ENCODE results near the gene EVA1A. TPM values are rescaled to one million over a fixed set of nuclear protein-coding genes. Genes with fewer than 3 reads are reported as not detected.
A peak's percentile ranks its signal among the peaks of the same experiment; 100 is the strongest.
"Not testable (repeated sequence)": the region's sequence is repeated elsewhere in the genome, so short reads cannot be mapped to it uniquely, and the experiment has no call there.

Gene EVA1A
- total RNA-seq, 1 experiment from 2014 or later: not detected

DNA sequence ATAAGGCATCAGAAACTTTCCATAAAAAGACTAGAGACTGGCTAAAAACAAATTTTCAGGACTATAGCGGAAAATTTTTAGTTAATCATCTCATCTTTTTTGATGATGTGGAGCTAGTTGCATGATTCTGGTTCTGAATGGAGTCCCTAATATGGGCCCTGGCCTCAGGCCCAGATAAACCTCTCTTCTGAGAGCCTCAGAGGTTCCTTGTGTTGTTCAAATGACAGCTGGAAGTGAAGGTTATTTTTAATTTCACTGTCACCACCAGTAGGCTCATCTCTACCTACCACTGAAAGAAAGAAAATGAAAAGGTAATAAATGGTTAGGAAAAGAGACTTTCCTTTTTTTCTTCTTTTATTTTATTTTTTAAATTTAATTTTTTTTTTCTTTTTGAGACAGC, 75.9 kb downstream of the EVA1A start:
- DNase-seq: no peak
- TF ChIP-seq, protein P1, sequence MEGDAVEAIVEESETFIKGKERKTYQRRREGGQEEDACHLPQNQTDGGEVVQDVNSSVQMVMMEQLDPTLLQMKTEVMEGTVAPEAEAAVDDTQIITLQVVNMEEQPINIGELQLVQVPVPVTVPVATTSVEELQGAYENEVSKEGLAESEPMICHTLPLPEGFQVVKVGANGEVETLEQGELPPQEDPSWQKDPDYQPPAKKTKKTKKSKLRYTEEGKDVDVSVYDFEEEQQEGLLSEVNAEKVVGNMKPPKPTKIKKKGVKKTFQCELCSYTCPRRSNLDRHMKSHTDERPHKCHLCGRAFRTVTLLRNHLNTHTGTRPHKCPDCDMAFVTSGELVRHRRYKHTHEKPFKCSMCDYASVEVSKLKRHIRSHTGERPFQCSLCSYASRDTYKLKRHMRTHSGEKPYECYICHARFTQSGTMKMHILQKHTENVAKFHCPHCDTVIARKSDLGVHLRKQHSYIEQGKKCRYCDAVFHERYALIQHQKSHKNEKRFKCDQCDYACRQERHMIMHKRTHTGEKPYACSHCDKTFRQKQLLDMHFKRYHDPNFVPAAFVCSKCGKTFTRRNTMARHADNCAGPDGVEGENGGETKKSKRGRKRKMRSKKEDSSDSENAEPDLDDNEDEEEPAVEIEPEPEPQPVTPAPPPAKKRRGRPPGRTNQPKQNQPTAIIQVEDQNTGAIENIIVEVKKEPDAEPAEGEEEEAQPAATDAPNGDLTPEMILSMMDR (IDR thresholded peaks at IDR 0.05; ENCODE audit: unreplicated experiment): no peak
- no peaks in the 10 kb centered on the region for H3K36me3 Mint-ChIP-seq (ENCODE audit: insufficient read depth, unreplicated experiment)
- no peaks in the 10 kb centered on the region for H3K4me1 Mint-ChIP-seq (ENCODE audit: low read depth, unreplicated experiment)
- no peak overlapping the region for H3K27ac Mint-ChIP-seq (ENCODE audit: unreplicated experiment)
- intact Hi-C loops (cut with micrococcal nuclease; ENCODE audit: unreplicated experiment): no loop called here
- CTCF ChIA-PET: no interaction called here
- H3K9me3 Mint-ChIP-seq (ENCODE audit: low read depth, unreplicated experiment): peaks cover 3% of the 10 kb centered on the region
- no TSS peak for BruUV-seq (replicated peaks)
- H3K4me3 Mint-ChIP-seq (ENCODE audit: low read depth, unreplicated experiment): no peak overlapping the region
- peaks cover 35% of the 10 kb centered on the region for H3K27me3 Mint-ChIP-seq (ENCODE audit: unreplicated experiment)

DNA sequence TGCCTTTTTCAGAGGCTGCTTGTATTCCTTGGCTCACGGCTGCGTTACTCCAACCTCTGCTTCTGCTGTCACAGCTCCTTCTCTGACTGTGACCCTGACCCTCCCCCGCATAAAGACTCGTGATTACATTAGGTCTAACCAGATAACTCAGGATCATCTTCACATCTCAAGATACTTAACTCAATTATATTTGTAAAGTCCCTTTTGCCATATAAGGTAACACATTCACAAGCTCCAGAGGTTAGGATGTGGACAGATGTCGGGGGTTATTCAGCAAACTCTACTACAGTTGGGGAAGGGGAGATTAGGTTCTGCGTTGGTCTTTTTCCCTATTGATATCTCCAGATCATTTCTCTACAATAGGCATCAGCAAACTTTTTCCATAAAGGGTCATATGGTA, 76.9 kb downstream of the EVA1A start:
- H3K4me3 Mint-ChIP-seq (ENCODE audit: low read depth, unreplicated experiment): no peak overlapping the region
- H3K9me3 Mint-ChIP-seq (ENCODE audit: low read depth, unreplicated experiment): peaks cover 3% of the 10 kb centered on the region
- DNase-seq: no peak
- no TSS peak for BruUV-seq (replicated peaks)
- no peak overlapping the region for H3K27ac Mint-ChIP-seq (ENCODE audit: unreplicated experiment)
- no peaks in the 10 kb centered on the region for H3K4me1 Mint-ChIP-seq (ENCODE audit: low read depth, unreplicated experiment)
- no peaks in the 10 kb centered on the region for H3K36me3 Mint-ChIP-seq (ENCODE audit: insufficient read depth, unreplicated experiment)
- peaks cover 25% of the 10 kb centered on the region for H3K27me3 Mint-ChIP-seq (ENCODE audit: unreplicated experiment)
- TF ChIP-seq, protein P1 (IDR thresholded peaks at IDR 0.05; ENCODE audit: unreplicated experiment): no peak
- CTCF ChIA-PET: no interaction called here
- intact Hi-C loops (cut with micrococcal nuclease; ENCODE audit: unreplicated experiment): no loop called here

DNA sequence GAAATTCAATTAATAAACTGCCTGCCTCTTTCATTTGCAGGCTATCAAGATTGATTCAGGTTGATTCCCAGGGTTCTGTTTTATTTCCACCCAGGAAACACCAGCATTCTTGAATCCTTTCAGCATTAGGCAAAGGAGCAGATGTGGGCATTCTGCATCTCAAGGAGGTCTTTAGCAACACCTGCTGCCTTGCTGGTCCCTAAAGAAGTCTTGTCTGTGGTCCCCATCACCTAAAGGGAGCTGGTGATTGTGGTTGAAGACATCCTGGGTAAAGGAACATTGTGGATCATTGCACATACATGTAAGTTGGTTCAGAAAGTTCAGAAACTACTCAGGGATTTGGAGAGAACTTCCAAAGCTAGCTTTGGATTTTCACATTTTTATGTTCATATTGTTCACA, 78.3 kb downstream of the EVA1A start:
- H3K9me3 Mint-ChIP-seq (ENCODE audit: low read depth, unreplicated experiment): peaks cover 3% of the 10 kb centered on the region
- H3K36me3 Mint-ChIP-seq (ENCODE audit: insufficient read depth, unreplicated experiment): no peaks in the 10 kb centered on the region
- intact Hi-C loops (cut with micrococcal nuclease; ENCODE audit: unreplicated experiment): no loop called here
- TF ChIP-seq, protein P1 (IDR thresholded peaks at IDR 0.05; ENCODE audit: unreplicated experiment): no peak
- no peak for DNase-seq
- no peak overlapping the region for H3K4me3 Mint-ChIP-seq (ENCODE audit: low read depth, unreplicated experiment)
- CTCF ChIA-PET: no interaction called here
- H3K27ac Mint-ChIP-seq (ENCODE audit: unreplicated experiment): no peak overlapping the region
- peaks cover 24% of the 10 kb centered on the region for H3K27me3 Mint-ChIP-seq (ENCODE audit: unreplicated experiment)
- BruUV-seq (replicated peaks): no TSS peak
- no peaks in the 10 kb centered on the region for H3K4me1 Mint-ChIP-seq (ENCODE audit: low read depth, unreplicated experiment)

DNA sequence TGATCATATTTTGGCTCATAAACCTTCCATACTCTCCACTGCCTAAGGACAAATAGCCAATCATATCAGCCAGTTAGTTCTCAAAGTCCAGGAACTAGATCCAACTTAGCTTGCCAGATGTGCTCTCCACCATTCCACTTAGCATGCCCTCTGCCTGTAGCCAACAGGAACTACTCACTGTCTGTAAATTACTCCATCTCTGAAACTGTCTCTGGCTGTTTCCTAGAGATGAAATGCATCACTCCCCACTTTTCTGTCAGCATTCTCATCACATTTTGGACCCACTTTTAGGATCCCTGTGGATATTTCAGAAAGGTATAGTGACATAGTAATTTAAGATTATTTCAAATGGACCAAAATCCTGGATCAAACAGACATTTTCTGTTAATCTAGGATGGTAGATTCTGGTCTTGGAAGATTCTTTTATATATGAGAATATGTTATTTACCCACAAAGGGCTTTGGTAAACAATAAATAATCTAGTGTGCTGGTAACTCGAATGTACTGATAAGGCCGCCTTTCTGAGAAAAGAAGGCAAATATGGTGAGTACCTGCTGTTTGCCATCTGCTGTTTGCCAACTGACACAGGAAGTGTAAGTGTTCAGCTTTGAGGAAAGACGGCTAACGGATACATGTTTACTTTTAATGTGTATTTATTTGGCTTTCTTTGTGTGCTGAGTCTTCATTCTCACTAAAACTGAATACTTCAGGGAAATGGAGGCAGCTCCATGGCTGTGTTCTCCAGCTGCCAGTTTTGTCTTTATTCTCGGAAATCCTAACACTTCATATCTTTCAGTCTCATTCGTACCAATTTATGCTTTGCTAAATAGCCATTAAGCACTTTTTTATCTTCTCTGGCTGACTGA, 79.5 kb downstream of the EVA1A start:
- Mint-ChIP-seq H3K9me3 (ENCODE audit: low read depth, unreplicated experiment) (no peaks in the 10 kb centered on the region), H3K4me3 (ENCODE audit: low read depth, unreplicated experiment) (no peak overlapping the region), H3K4me1 (ENCODE audit: low read depth, unreplicated experiment) (no peaks in the 10 kb centered on the region), H3K27me3 (ENCODE audit: unreplicated experiment) (peaks cover 36% of the 10 kb centered on the region), H3K27ac (ENCODE audit: unreplicated experiment) (no peak overlapping the region), H3K36me3 (ENCODE audit: insufficient read depth, unreplicated experiment) (no peaks in the 10 kb centered on the region)
- TF ChIP-seq, protein P1 (IDR thresholded peaks at IDR 0.05; ENCODE audit: unreplicated experiment): peak; percentile 18
- DNase-seq: no peak
- BruUV-seq (replicated peaks): no TSS peak
- intact Hi-C loops (cut with micrococcal nuclease; ENCODE audit: unreplicated experiment): no loop called here
- CTCF ChIA-PET: interaction anchor here (1.0 kb wide), 1 partner anchor 15 kb away, joined by 3 read pairs; no protein-coding TSS in a partner anchor

DNA sequence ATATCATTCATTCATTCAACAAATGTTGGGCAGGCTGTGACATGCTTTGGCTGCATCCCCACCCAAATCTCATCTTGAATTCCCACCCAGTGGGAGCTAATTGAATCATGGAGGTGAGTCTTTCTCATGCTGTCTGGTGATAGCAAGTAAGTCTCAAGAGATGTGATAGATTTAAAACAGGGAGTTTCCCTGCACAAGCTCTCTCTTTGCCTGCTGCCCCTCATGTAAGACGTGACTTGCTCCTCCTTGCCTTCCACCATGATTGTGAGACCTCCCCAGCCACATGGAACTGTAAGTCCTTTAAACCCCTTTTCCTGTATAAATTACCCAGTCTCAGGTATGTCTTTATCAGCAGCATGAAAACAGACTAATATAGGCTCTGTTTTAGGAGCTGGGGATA, 83.0 kb downstream of the EVA1A start:
- intact Hi-C loops (cut with micrococcal nuclease; ENCODE audit: unreplicated experiment); H3K9me3 Mint-ChIP-seq (ENCODE audit: low read depth, unreplicated experiment); CTCF ChIA-PET; H3K4me3 Mint-ChIP-seq (ENCODE audit: low read depth, unreplicated experiment); H3K4me1 Mint-ChIP-seq (ENCODE audit: low read depth, unreplicated experiment); H3K36me3 Mint-ChIP-seq (ENCODE audit: insufficient read depth, unreplicated experiment); BruUV-seq (replicated peaks); H3K27ac Mint-ChIP-seq (ENCODE audit: unreplicated experiment); DNase-seq: not testable (repeated sequence)
- peaks cover 57% of the 10 kb centered on the region for H3K27me3 Mint-ChIP-seq (ENCODE audit: unreplicated experiment)
